K562 (cell line): Measurements from ENCODE around the gene DARS1. TPM values are rescaled to one million over a fixed set of nuclear protein-coding genes. Genes with fewer than 3 reads are reported as not detected.

Experiments used
- CCNT2 ChIP-seq: IDR thresholded peaks from 2 replicates; pipeline ENCODE4 v1.6.1; 2011; ENCODE audit warnings: borderline replicate concordance, low read depth, mild to moderate bottlenecking, moderate library complexity, mixed read lengths, low read length; ENCODE audit not compliant: insufficient read length; ENCODE audit errors: extremely low read depth
- E2F6 ChIP-seq, 2 experiments: IDR thresholded peaks; 2 replicates each; pipeline ENCODE4 v1.6.1; 2011; ENCODE audit warnings: borderline replicate concordance in 1 of 2, control low read depth in 1 of 2, low read depth in 1 of 2, low read length in 1 of 2, mild to moderate bottlenecking in 1 of 2, mixed read lengths in 1 of 2, moderate library complexity in 1 of 2; ENCODE audit not compliant: insufficient read depth in 1 of 2, insufficient read length in 1 of 2, poor library complexity in 1 of 2, severe bottlenecking in 1 of 2; ENCODE audit errors: extremely low read depth in 1 of 2
- FIP1L1 ChIP-seq: fragments of 200-400 bp; formaldehyde crosslinking; IDR thresholded peaks from 2 replicates; pipeline ENCODE4 v1.6.1; 2018; ENCODE audit warnings: mild to moderate bottlenecking, low read depth, low read length; ENCODE audit not compliant: poor library complexity, severe bottlenecking
- ILF3 ChIP-seq: fragments of 450-650 bp; IDR thresholded peaks from 2 replicates; pipeline ENCODE4 v1.6.1; 2018; ENCODE audit warnings: antibody characterized with exemption, mild to moderate bottlenecking, moderate library complexity, borderline replicate concordance
- PTBP1 ChIP-seq: fragments of 200-400 bp; formaldehyde crosslinking; IDR thresholded peaks from 2 replicates; pipeline ENCODE4 v1.6.1; 2017; ENCODE audit warnings: low read depth, low read length
- TARDBP ChIP-seq: fragments of 450-650 bp; IDR thresholded peaks from 2 replicates; pipeline ENCODE4 v1.6.1; 2016
- ZBTB34 ChIP-seq: fragments of 250-450 bp; sonication (Bioruptor Pico); IDR thresholded peaks from 2 replicates; pipeline ENCODE4 v1.8.0; 2021; ENCODE audit warnings: mild to moderate bottlenecking, moderate library complexity
- ZNF347 ChIP-seq: fragments of 450-650 bp; formaldehyde crosslinking; IDR thresholded peaks from 2 replicates; pipeline ENCODE4 v1.4.0; 2020; ENCODE audit warnings: low read depth, mild to moderate bottlenecking, moderate library complexity
- ZNF583 ChIP-seq: fragments of 250-450 bp; sonication (Bioruptor Pico); IDR thresholded peaks from 2 replicates; pipeline ENCODE4 v1.4.0; 2020
- polyA plus RNA-seq, 8 experiments: library from polyadenylated mRNA; depleted of rRNA in 4 of 8; stranded (reverse) in 5 of 8; unstranded in 3 of 8; fragments of >200 nt; fragmentation: Nextera tagmentation in 2 of 8; fragmentation: Illumina TruSeq in 1 of 8; extraction: Ambion mirVana in 2 of 8; extraction: Trizol in 1 of 8; gene quantifications; 2 replicates each; pipeline versions ENCODE4 v1.2.1 to v1.2.3, GENCODE V29; 2011 to 2014; ENCODE audit warnings: inconsistent platforms in 1 of 8, missing spikeins in 1 of 8
- total RNA-seq, 7 experiments: library from RNA; depleted of rRNA in 6 of 7; stranded (reverse); fragments of >200 nt in 6 of 7; fragmentation: Illumina TruSeq in 2 of 7; extraction: Trizol in 2 of 7; gene quantifications; 2 replicates each; pipeline versions ENCODE4 v1.2.1 to v1.2.3, GENCODE V29; 2011 to 2021; ENCODE audit warnings: low replicate concordance in 1 of 7
- TF ChIP-seq, protein P1 (sequence below): fragments of 250-450 bp; sonication (Bioruptor Pico); IDR thresholded peaks from 2 replicates; pipeline ENCODE4 v1.9.0; 2021; ENCODE audit warnings: mild to moderate bottlenecking
- TF ChIP-seq, protein P2 (sequence below): sonication (generic); formaldehyde crosslinking; IDR thresholded peaks from 2 replicates; pipeline ENCODE4 v1.8.0; 2022; ENCODE audit warnings: missing genetic modification reagents, mild to moderate bottlenecking, borderline replicate concordance
- TF ChIP-seq, protein P3 (sequence below): fragments of 450-650 bp; IDR thresholded peaks from 2 replicates; pipeline ENCODE4 v1.6.1; 2018; ENCODE audit not compliant: partially characterized antibody
- TF ChIP-seq, protein P4 (sequence below): fragments of 450-650 bp; formaldehyde crosslinking; conservative IDR thresholded peaks from 2 replicates; pipeline ENCODE4 v1.4.0; 2022; ENCODE audit warnings: mild to moderate bottlenecking, missing genetic modification characterization
- TF ChIP-seq, protein P5 (sequence below): sonication (generic); formaldehyde crosslinking; IDR thresholded peaks from 2 replicates; pipeline ENCODE4 v1.8.1; 2023; ENCODE audit warnings: mild to moderate bottlenecking, missing genetic modification reagents

Gene DARS1
- total and polyA plus RNA-seq, 9 of the 15 experiments (the other 6 are each of a cell fraction or from before 2014, with no cell fraction given): 91.5 to 239 (median 98.0) TPM

DNA sequence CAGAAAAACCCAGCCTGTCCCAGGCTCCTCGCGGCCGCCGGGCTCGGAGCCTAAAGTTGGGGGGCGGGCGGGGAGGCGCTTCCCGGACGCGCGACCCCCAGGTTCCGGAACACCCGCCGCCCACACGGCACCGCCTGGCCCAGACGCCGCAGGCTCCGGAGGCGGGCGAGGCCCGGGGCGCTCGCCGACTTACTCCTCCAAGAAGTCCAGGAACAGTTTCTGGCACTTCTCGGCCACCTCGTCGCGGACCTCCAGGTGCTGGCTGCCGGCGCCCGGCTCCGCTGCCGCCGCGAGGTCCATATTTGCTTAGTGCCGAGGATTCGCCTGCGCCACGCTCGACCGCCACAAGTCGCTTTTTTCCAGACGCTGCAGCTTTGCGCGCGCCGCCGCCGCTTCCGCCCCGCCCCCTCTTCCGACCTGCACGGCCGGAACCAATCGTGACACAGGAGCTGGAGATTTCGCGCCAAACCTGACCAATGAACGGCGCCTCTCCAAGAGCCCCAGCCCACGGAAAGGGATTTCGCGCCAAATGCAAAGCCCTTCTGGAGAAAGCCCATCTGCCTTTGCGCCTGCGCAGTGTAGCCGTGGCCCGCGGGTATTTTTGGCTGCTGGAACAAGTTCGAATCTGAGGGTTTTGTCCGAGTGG, 109.2 kb downstream of the DARS1 start, which contains the start of gene MCM6 (continued):
- TF ChIP-seq, protein P1, sequence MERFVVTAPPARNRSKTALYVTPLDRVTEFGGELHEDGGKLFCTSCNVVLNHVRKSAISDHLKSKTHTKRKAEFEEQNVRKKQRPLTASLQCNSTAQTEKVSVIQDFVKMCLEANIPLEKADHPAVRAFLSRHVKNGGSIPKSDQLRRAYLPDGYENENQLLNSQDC (CRISPR knock-in tag): no peak
- no peak for TF ChIP-seq ZBTB34 (CRISPR knock-in tag)
- no peak for TF ChIP-seq ZNF583 (CRISPR knock-in tag)
- no peak for TF ChIP-seq ZNF347 (CRISPR knock-in tag)
- peak; percentile 73 for TF ChIP-seq E2F6 (IDR thresholded peaks at IDR 0.05; ENCODE audit: borderline replicate concordance in 1 of 2, extremely low read depth in 1 of 2, insufficient read depth in 1 of 2, insufficient read length in 1 of 2, low read depth in 1 of 2, low read length in 1 of 2, poor library complexity in 1 of 2, severe bottlenecking in 1 of 2)
- TF ChIP-seq, protein P2, sequence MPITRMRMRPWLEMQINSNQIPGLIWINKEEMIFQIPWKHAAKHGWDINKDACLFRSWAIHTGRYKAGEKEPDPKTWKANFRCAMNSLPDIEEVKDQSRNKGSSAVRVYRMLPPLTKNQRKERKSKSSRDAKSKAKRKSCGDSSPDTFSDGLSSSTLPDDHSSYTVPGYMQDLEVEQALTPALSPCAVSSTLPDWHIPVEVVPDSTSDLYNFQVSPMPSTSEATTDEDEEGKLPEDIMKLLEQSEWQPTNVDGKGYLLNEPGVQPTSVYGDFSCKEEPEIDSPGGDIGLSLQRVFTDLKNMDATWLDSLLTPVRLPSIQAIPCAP (CRISPR knock-in tag): no peak
- TF ChIP-seq FIP1L1: peak; percentile 92
- TF ChIP-seq, protein P3, sequence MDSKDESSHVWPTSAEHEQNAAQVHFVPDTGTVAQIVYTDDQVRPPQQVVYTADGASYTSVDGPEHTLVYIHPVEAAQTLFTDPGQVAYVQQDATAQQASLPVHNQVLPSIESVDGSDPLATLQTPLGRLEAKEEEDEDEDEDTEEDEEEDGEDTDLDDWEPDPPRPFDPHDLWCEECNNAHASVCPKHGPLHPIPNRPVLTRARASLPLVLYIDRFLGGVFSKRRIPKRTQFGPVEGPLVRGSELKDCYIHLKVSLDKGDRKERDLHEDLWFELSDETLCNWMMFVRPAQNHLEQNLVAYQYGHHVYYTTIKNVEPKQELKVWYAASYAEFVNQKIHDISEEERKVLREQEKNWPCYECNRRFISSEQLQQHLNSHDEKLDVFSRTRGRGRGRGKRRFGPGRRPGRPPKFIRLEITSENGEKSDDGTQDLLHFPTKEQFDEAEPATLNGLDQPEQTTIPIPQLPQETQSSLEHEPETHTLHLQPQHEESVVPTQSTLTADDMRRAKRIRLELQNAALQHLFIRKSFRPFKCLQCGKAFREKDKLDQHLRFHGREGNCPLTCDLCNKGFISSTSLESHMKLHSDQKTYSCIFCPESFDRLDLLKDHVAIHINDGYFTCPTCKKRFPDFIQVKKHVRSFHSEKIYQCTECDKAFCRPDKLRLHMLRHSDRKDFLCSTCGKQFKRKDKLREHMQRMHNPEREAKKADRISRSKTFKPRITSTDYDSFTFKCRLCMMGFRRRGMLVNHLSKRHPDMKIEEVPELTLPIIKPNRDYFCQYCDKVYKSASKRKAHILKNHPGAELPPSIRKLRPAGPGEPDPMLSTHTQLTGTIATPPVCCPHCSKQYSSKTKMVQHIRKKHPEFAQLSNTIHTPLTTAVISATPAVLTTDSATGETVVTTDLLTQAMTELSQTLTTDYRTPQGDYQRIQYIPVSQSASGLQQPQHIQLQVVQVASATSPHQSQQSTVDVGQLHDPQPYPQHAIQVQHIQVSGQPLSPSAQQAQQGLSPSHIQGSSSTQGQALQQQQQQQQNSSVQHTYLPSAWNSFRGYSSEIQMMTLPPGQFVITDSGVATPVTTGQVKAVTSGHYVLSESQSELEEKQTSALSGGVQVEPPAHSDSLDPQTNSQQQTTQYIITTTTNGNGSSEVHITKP: no peak
- TF ChIP-seq, protein P4, sequence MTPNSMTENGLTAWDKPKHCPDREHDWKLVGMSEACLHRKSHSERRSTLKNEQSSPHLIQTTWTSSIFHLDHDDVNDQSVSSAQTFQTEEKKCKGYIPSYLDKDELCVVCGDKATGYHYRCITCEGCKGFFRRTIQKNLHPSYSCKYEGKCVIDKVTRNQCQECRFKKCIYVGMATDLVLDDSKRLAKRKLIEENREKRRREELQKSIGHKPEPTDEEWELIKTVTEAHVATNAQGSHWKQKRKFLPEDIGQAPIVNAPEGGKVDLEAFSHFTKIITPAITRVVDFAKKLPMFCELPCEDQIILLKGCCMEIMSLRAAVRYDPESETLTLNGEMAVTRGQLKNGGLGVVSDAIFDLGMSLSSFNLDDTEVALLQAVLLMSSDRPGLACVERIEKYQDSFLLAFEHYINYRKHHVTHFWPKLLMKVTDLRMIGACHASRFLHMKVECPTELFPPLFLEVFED (CRISPR knock-in tag): no peak
- TF ChIP-seq, protein P5, sequence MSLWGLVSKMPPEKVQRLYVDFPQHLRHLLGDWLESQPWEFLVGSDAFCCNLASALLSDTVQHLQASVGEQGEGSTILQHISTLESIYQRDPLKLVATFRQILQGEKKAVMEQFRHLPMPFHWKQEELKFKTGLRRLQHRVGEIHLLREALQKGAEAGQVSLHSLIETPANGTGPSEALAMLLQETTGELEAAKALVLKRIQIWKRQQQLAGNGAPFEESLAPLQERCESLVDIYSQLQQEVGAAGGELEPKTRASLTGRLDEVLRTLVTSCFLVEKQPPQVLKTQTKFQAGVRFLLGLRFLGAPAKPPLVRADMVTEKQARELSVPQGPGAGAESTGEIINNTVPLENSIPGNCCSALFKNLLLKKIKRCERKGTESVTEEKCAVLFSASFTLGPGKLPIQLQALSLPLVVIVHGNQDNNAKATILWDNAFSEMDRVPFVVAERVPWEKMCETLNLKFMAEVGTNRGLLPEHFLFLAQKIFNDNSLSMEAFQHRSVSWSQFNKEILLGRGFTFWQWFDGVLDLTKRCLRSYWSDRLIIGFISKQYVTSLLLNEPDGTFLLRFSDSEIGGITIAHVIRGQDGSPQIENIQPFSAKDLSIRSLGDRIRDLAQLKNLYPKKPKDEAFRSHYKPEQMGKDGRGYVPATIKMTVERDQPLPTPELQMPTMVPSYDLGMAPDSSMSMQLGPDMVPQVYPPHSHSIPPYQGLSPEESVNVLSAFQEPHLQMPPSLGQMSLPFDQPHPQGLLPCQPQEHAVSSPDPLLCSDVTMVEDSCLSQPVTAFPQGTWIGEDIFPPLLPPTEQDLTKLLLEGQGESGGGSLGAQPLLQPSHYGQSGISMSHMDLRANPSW (CRISPR knock-in tag): peak; percentile 89; the same call in 1 of the 2 replicates
- no peak for TF ChIP-seq TARDBP
- TF ChIP-seq CCNT2: peak; percentile 19
- no peak for TF ChIP-seq ILF3
- TF ChIP-seq PTBP1: no peak
